HepG2 (cell line): ENCODE data around the gene DLX1. TPM values are rescaled to one million over a fixed set of nuclear protein-coding genes. Genes with fewer than 3 reads are reported as not detected.

Source experiments
- DMAP1 ChIP-seq: IDR thresholded peaks from 2 replicates; pipeline ENCODE4 v1.6.1; 2016
- HNRNPL ChIP-seq: fragments of 200-400 bp; formaldehyde crosslinking; IDR thresholded peaks from 2 replicates; pipeline ENCODE4 v1.6.1; 2017; ENCODE audit warnings: mild to moderate bottlenecking, low read depth, low read length
- HOXA7 ChIP-seq: sonication (generic); formaldehyde crosslinking; IDR thresholded peaks from 2 replicates; pipeline ENCODE4 v1.8.1; 2022; ENCODE audit warnings: mild to moderate bottlenecking, missing genetic modification reagents, moderate library complexity
- POGK ChIP-seq: sonication (generic); formaldehyde crosslinking; conservative IDR thresholded peaks from 2 replicates; pipeline ENCODE4 v1.8.0; 2022; ENCODE audit warnings: mild to moderate bottlenecking, moderate library complexity, missing genetic modification reagents
- RAD21 ChIP-seq: fragments of 450-650 bp; formaldehyde crosslinking; IDR thresholded peaks from 2 replicates; pipeline ENCODE4 v1.5.0; 2020; ENCODE audit warnings: mild to moderate bottlenecking
- REL ChIP-seq: sonication (generic); formaldehyde crosslinking; conservative IDR thresholded peaks from 2 replicates; pipeline ENCODE4 v1.8.0; 2022; ENCODE audit warnings: mild to moderate bottlenecking, missing genetic modification reagents, moderate library complexity
- SIN3A ChIP-seq: IDR thresholded peaks from 2 replicates; pipeline ENCODE4 v1.6.1; 2011; ENCODE audit warnings: low read depth, mild to moderate bottlenecking, control low read depth, low read length, borderline replicate concordance
- SIX1 ChIP-seq: sonication (generic); formaldehyde crosslinking; IDR thresholded peaks from 2 replicates; pipeline ENCODE4 v1.4.0; 2020; ENCODE audit warnings: missing genetic modification reagents, borderline replicate concordance
- ZFP36L1 ChIP-seq: sonication (generic); formaldehyde crosslinking; IDR thresholded peaks from 2 replicates; pipeline ENCODE4 v1.8.0; 2022; ENCODE audit warnings: mild to moderate bottlenecking, missing genetic modification reagents, moderate library complexity
- ZFP37 ChIP-seq: sonication (generic); formaldehyde crosslinking; IDR thresholded peaks from 2 replicates; pipeline ENCODE4 v1.4.0; 2020; ENCODE audit warnings: missing genetic modification reagents, borderline replicate concordance
- ZHX1 ChIP-seq: sonication (generic); formaldehyde crosslinking; IDR thresholded peaks from 2 replicates; pipeline ENCODE4 v1.8.1; 2022; ENCODE audit warnings: low read depth, mild to moderate bottlenecking, missing genetic modification reagents
- ZMAT3 ChIP-seq: sonication (generic); formaldehyde crosslinking; conservative IDR thresholded peaks from 2 replicates; pipeline ENCODE4 v1.7.0; 2021; ENCODE audit warnings: missing genetic modification reagents
- ZNF30 ChIP-seq: sonication (generic); formaldehyde crosslinking; IDR thresholded peaks from 2 replicates; pipeline ENCODE4 v1.5.0; 2020; ENCODE audit warnings: mild to moderate bottlenecking, missing genetic modification reagents
- ZNF318 ChIP-seq: sonication (generic); formaldehyde crosslinking; IDR thresholded peaks from 2 replicates; pipeline ENCODE4 v1.4.0; 2020; ENCODE audit warnings: mild to moderate bottlenecking, missing genetic modification reagents
- ZNF543 ChIP-seq: sonication (generic); formaldehyde crosslinking; IDR thresholded peaks from 2 replicates; pipeline ENCODE4 v1.4.0; 2020; ENCODE audit warnings: mild to moderate bottlenecking, missing genetic modification reagents
- ZNF572 ChIP-seq: sonication (generic); formaldehyde crosslinking; IDR thresholded peaks from 2 replicates; pipeline ENCODE4 v1.5.1; 2020; ENCODE audit warnings: mild to moderate bottlenecking, missing genetic modification reagents
- polyA plus RNA-seq, 8 experiments: library from polyadenylated mRNA; depleted of rRNA in 3 of 8; stranded (reverse) in 7 of 8; unstranded in 1 of 8; fragments of >200 nt; fragmentation: Illumina TruSeq in 4 of 8; extraction: Trizol in 4 of 8; gene quantifications; 2 replicates each; pipeline versions ENCODE4 v1.2.1 to v1.2.3, GENCODE V29; 2011 to 2016; ENCODE audit warnings: low read depth in 4 of 8, missing spikeins in 1 of 8, mixed read lengths in 1 of 8; ENCODE audit not compliant: insufficient read depth in 1 of 8
- total RNA-seq, 5 experiments: library from RNA; depleted of rRNA; stranded (reverse); fragments of >200 nt; fragmentation: Illumina TruSeq; extraction: Trizol; gene quantifications; 2 replicates each; pipeline ENCODE4 v1.2.3, GENCODE V29; 2016; ENCODE audit warnings: low read depth in 1 of 5

DLX1 gene
- total and polyA plus RNA-seq, 2 of the 13 experiments (the other 11 are each of a cell fraction or from before 2014, with no cell fraction given), result 0.18 to 0.86 TPM

- TF ChIP-seq ZHX1 (CRISPR knock-in tag) (no peak), ZNF543 (peak; percentile 77), RAD21 (no peak; the same call in 1 of the 2 replicates), ZNF318 (CRISPR knock-in tag) (no peak), ZNF30 (CRISPR knock-in tag) (no peak), REL (no peak), POGK (CRISPR knock-in tag) (0 out of 2 replicates have a peak, but pooled peaks have one; percentile 44), ZFP37 (CRISPR knock-in tag) (0 out of 2 replicates have a peak, but pooled peaks have one; percentile 44), HNRNPL (peak; percentile 27; the same call in 1 of the 2 replicates), DMAP1 (CRISPR knock-in tag) (no peak), ZFP36L1 (CRISPR knock-in tag) (no peak), ZMAT3 (no peak), HOXA7 (CRISPR knock-in tag) (no peak), ZNF572 (CRISPR knock-in tag) (0 out of 2 replicates have a peak, but pooled peaks have one; percentile 20), SIN3A (no peak), SIX1 (CRISPR knock-in tag) (no peak)
Observed at GRCh38 chr2:172084645-172085459, 455 bp upstream of the DLX1 start (continued).
